ENCODE results near the gene RBPJL. TPM values are rescaled to one million over a fixed set of nuclear protein-coding genes. Genes with fewer than 3 reads are reported as not detected.
A peak's percentile ranks its signal among the peaks of the same experiment; 100 is the strongest.

RBPJL gene
- total and polyA plus RNA-seq, 2 of the 13 experiments (the other 11 are each of a cell fraction or from before 2014, with no cell fraction given) = not detected

DNA sequence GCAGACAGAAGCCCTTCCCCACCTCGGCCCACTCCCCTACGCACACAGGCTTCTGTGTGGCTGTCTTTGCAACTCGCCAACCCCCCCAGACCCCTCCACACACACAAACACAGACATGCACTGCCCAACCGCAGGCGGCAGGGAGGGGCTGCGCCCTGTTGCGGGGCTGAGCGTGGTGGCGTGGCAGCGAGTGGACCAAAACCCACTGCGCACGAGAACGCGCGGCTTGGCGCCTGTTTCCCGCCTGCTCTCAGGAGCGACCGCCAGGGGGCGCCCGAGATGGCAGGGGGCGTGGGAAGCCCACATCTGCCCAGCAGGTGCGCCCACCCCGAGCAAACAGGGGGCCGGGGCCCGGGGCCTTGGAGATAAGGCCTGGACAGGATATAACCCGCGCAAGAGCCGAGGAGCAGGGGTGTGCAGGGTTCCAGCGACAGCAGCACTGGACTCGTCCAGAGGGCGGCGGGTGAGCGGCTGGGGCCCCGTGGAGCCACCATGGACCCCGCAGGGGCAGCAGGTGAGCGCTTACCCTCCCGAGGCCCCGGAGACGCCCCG is at the start of gene RBPJL (continued):
- TF ChIP-seq FOXC1 (CRISPR knock-in tag; IDR thresholded peaks at IDR 0.05; ENCODE audit: borderline replicate concordance) (0 out of 2 replicates have a peak, but pooled peaks have one; percentile 31), TARDBP (CRISPR knock-in tag; IDR thresholded peaks at IDR 0.05) (0 out of 2 replicates have a peak, but pooled peaks have one; percentile 25), RCOR2 (CRISPR knock-in tag; IDR thresholded peaks at IDR 0.05) (no peak), ATF7-NPFF (CRISPR knock-in tag; IDR thresholded peaks at IDR 0.05; ENCODE audit: low read depth) (0 out of 2 replicates have a peak, but pooled peaks have one; percentile 42), ZNF773 (CRISPR knock-in tag; IDR thresholded peaks at IDR 0.05; ENCODE audit: borderline replicate concordance) (no peak), CBX5 (CRISPR knock-in tag; IDR thresholded peaks at IDR 0.05; ENCODE audit: borderline replicate concordance) (no peak), ZNF350 (CRISPR knock-in tag; IDR thresholded peaks at IDR 0.05; ENCODE audit: borderline replicate concordance, low read depth) (0 out of 2 replicates have a peak, but pooled peaks have one; percentile 23), ZBTB42 (CRISPR knock-in tag; IDR thresholded peaks at IDR 0.05) (0 out of 2 replicates have a peak, but pooled peaks have one; percentile 61), ZNF251 (CRISPR knock-in tag; IDR thresholded peaks at IDR 0.05) (no peak), KDM2A (CRISPR knock-in tag; IDR thresholded peaks at IDR 0.05; ENCODE audit: borderline replicate concordance, low read depth) (peak; percentile 54; the same call in 1 of the 2 replicates), ZNF263 (CRISPR knock-in tag; IDR thresholded peaks at IDR 0.05) (peak; percentile 58; the same call in 1 of the 2 replicates), SMC3 (IDR thresholded peaks at IDR 0.05; ENCODE audit: low read length) (peak; percentile 7; the same call in 1 of the 2 replicates), SRSF1 (optimal IDR thresholded peaks at IDR 0.05; ENCODE audit: low read depth, low read length) (peak; percentile 35), PTBP1 (IDR thresholded peaks at IDR 0.05; ENCODE audit: low read depth, low read length, poor library complexity, severe bottlenecking) (peak; percentile 18), NFRKB (IDR thresholded peaks at IDR 0.05) (no peak), ZNF225 (CRISPR knock-in tag; IDR thresholded peaks at IDR 0.05) (peak; percentile 66; the same call in 1 of the 2 replicates)
- TF ChIP-seq, protein P1, sequence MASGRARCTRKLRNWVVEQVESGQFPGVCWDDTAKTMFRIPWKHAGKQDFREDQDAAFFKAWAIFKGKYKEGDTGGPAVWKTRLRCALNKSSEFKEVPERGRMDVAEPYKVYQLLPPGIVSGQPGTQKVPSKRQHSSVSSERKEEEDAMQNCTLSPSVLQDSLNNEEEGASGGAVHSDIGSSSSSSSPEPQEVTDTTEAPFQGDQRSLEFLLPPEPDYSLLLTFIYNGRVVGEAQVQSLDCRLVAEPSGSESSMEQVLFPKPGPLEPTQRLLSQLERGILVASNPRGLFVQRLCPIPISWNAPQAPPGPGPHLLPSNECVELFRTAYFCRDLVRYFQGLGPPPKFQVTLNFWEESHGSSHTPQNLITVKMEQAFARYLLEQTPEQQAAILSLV (CRISPR knock-in tag; IDR thresholded peaks at IDR 0.05; ENCODE audit: borderline replicate concordance) = 0 out of 2 replicates have a peak, but pooled peaks have one; percentile 64
- TF ChIP-seq, protein P2, sequence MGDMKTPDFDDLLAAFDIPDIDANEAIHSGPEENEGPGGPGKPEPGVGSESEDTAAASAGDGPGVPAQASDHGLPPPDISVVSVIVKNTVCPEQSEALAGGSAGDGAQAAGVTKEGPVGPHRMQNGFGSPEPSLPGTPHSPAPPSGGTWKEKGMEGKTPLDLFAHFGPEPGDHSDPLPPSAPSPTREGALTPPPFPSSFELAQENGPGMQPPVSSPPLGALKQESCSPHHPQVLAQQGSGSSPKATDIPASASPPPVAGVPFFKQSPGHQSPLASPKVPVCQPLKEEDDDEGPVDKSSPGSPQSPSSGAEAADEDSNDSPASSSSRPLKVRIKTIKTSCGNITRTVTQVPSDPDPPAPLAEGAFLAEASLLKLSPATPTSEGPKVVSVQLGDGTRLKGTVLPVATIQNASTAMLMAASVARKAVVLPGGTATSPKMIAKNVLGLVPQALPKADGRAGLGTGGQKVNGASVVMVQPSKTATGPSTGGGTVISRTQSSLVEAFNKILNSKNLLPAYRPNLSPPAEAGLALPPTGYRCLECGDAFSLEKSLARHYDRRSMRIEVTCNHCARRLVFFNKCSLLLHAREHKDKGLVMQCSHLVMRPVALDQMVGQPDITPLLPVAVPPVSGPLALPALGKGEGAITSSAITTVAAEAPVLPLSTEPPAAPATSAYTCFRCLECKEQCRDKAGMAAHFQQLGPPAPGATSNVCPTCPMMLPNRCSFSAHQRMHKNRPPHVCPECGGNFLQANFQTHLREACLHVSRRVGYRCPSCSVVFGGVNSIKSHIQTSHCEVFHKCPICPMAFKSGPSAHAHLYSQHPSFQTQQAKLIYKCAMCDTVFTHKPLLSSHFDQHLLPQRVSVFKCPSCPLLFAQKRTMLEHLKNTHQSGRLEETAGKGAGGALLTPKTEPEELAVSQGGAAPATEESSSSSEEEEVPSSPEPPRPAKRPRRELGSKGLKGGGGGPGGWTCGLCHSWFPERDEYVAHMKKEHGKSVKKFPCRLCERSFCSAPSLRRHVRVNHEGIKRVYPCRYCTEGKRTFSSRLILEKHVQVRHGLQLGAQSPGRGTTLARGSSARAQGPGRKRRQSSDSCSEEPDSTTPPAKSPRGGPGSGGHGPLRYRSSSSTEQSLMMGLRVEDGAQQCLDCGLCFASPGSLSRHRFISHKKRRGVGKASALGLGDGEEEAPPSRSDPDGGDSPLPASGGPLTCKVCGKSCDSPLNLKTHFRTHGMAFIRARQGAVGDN (CRISPR knock-in tag; IDR thresholded peaks at IDR 0.05) = peak; percentile 62
- TF ChIP-seq, protein P3, sequence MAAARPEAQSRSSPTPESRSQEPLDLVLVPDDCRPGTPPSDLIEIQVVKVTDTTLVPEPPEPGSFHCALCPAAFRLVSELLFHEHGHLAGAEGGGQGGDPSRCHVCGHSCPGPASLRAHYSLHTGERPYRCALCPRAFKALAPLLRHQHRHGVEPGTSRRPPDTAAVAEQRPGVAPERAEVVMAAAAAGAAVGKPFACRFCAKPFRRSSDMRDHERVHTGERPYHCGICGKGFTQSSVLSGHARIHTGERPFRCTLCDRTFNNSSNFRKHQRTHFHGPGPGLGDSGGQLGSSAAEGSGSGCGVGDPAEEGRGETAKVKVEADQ (CRISPR knock-in tag; IDR thresholded peaks at IDR 0.05; ENCODE audit: borderline replicate concordance) = 0 out of 2 replicates have a peak, but pooled peaks have one; percentile 52
- TF ChIP-seq, protein P4, sequence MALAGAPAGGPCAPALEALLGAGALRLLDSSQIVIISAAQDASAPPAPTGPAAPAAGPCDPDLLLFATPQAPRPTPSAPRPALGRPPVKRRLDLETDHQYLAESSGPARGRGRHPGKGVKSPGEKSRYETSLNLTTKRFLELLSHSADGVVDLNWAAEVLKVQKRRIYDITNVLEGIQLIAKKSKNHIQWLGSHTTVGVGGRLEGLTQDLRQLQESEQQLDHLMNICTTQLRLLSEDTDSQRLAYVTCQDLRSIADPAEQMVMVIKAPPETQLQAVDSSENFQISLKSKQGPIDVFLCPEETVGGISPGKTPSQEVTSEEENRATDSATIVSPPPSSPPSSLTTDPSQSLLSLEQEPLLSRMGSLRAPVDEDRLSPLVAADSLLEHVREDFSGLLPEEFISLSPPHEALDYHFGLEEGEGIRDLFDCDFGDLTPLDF (CRISPR knock-in tag; IDR thresholded peaks at IDR 0.05) = peak; percentile 83
- TF ChIP-seq, protein P5, sequence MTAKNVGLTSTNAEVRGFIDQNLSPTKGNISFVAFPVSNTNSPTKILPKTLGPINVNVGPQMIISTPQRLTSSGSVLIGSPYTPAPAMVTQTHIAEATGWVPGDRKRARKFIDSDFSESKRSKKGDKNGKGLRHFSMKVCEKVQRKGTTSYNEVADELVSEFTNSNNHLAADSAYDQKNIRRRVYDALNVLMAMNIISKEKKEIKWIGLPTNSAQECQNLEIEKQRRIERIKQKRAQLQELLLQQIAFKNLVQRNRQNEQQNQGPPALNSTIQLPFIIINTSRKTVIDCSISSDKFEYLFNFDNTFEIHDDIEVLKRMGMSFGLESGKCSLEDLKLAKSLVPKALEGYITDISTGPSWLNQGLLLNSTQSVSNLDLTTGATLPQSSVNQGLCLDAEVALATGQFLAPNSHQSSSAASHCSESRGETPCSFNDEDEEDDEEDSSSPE (CRISPR knock-in tag; IDR thresholded peaks at IDR 0.05) = peak; percentile 78; the same call in 1 of the 2 replicates

Data from HepG2 (cell line).